Subcutaneous abdominal adipose tissue (tissue), 5 donors: Measurements from ENCODE around the gene CASTOR1.

ENCODE experiments used
- H3K27ac ChIP-seq: one replicate; pipeline ENCODE4 v1.7.0; 2013; ENCODE audit warnings: low read depth, mild to moderate bottlenecking, inconsistent platforms, low read length, moderate library complexity
- H3K27me3 ChIP-seq, 5 donors: one replicate each; pipeline ENCODE4 v1.7.0; 2013; ENCODE audit warnings: low read length in 5 of 5, inconsistent platforms in 1 of 5; ENCODE audit not compliant: control insufficient read depth in 5 of 5, insufficient read depth in 4 of 5
- H3K36me3 ChIP-seq, 5 donors: one replicate each; pipeline ENCODE4 v1.7.0; 2013; ENCODE audit warnings: low read length in 5 of 5; ENCODE audit not compliant: control insufficient read depth in 5 of 5, insufficient read depth in 5 of 5
- H3K4me1 ChIP-seq, 5 donors: one replicate each; pipeline ENCODE4 v1.7.0; 2013; ENCODE audit warnings: low read length in 5 of 5, mild to moderate bottlenecking in 3 of 5, moderate library complexity in 1 of 5; ENCODE audit not compliant: control insufficient read depth in 5 of 5, insufficient read depth in 5 of 5
- H3K4me3 ChIP-seq, 5 donors: one replicate each; pipeline ENCODE4 v1.7.0; 2013; ENCODE audit warnings: low read length in 5 of 5, low read depth in 1 of 5
- H3K9ac ChIP-seq, 5 donors: one replicate each; pipeline ENCODE4 v1.7.0; 2013; ENCODE audit warnings: low read length in 5 of 5, mild to moderate bottlenecking in 4 of 5, moderate library complexity in 3 of 5
- H3K9me3 ChIP-seq, 5 donors: one replicate each; pipeline ENCODE4 v1.7.0; 2013; ENCODE audit warnings: low read length in 5 of 5; ENCODE audit not compliant: control insufficient read depth in 5 of 5
- donor health status: healthy.
- donor health status: healthy.
- donor health status: healthy.
- donor health status: healthy.
- donor health status: healthy.

CASTOR1 gene

DNA sequence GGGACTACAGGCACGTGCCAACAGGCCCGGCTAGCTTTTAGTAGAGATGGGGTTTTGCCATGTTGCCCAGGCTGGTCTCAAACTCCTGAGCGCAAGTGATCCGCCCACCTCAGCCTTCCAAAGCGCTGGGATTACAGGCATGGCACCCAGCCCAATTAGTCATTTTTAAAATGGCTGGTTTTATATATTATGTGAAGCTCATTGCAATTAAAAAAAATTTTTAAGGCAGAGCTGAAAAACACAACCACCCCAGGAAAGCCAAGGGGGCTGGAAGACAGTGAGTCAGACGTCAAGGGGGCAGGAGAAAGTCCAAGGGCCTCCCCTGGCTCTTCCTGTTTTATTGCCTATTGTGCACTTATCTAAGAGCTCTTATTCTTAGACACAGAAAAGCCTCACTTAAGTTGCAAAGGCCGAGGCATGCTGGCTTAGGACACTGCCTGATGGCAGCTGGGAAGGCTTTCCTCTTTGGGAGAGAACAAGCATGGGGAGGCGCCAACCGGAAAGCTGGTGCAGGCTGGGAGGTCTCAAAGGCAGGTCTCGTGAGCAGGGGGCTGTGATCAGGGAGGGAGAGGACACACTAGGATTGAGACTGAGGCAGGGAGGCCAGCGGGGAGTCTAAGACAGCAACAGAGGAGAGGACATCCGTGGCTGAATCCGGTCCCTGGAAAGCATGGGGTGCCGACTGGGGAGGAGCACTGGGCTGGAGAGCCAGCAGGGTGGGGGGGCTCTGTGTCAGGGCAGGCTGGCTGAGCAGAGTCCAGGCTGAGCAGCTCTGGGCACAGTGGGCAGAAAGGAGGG lies 11.6 kb downstream of the CASTOR1 start:
- Histone ChIP-seq H3K4me1 (peaks cover 15 to 79% (median 68%) of the 10 kb centered on the region in 5 donors), H3K27me3 (no peaks in the 10 kb centered on the region), H3K9me3 (no peaks in the 10 kb centered on the region), H3K9ac (peak overlapping the region in 3 of 5 donors; percentile 32 to 56 (median 42)), H3K27ac (peak overlapping the region; percentile 54), H3K36me3 (no peaks in the 10 kb centered on the region), H3K4me3 (peak overlapping the region in 2 of 5 donors; percentile 19 to 45)

GRCh38 chr22:30276039-30276438 lies 13.3 kb downstream of the CASTOR1 start:
- Histone ChIP-seq H3K27me3 (no peaks in the 10 kb centered on the region), H3K27ac (peak overlapping the region; percentile 54), H3K4me1 (peaks cover 15 to 78% (median 68%) of the 10 kb centered on the region in 5 donors)

DNA sequence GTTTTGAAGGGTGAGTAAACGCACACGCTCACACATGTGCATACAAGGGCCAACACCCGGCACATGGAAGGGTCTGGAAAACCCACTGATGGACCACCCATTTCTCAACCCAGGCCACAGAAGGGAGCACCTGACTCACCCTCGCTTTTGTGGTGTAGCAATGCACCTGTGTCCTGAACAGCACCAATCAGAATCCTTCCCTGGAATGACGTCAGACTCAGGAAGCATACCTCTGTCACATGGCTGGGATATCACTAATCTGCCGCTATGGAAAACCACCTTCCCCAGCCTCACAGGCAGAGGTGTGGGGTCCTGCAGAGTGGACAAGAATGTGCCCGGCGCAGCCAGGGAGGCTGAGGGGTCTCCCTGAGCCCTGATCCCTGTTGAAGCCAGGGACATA lies 13.7 kb downstream of the CASTOR1 start:
- peak overlapping the region; percentile 54 for H3K27ac ChIP-seq
- no peaks in the 10 kb centered on the region for H3K27me3 ChIP-seq
- H3K4me3 ChIP-seq: no peak overlapping the region
- H3K9ac ChIP-seq: no peak overlapping the region
- no peaks in the 10 kb centered on the region for H3K36me3 ChIP-seq
- peaks cover 15 to 78% (median 68%) of the 10 kb centered on the region in 5 donors for H3K4me1 ChIP-seq
- H3K9me3 ChIP-seq: no peaks in the 10 kb centered on the region

More at GRCh38 chr22:30276039-30276438, 13.3 kb downstream of the CASTOR1 start:
- Histone ChIP-seq H3K9ac (no peak overlapping the region), H3K4me3 (no peak overlapping the region), H3K36me3 (no peaks in the 10 kb centered on the region), H3K9me3 (no peaks in the 10 kb centered on the region)

DNA sequence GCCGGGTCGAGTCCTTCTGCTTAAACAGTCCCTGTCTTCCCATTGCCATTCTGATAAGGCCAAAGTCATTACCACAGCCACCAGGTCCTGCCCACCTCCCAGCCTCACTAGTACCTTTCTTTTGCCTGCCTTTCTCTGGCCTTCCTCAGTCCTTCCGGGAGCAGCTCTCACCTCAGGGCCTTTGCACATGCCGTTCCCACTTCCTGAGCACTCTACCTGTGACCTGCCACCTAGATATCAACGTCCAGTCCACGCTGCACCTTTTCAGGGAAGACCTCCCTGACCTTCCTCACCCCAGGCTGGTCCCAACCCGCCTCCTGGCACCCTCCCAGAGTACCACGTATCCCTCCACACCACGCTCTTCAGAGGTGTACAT lies 14.9 kb downstream of the CASTOR1 start:
- no peaks in the 10 kb centered on the region for H3K9me3 ChIP-seq
- H3K27me3 ChIP-seq: no peaks in the 10 kb centered on the region
- H3K4me1 ChIP-seq: peaks cover 12 to 71% (median 60%) of the 10 kb centered on the region in 5 donors
- no peak overlapping the region for H3K9ac ChIP-seq
- H3K4me3 ChIP-seq: no peak overlapping the region
- H3K36me3 ChIP-seq: no peaks in the 10 kb centered on the region
- peak overlapping the region; percentile 54 for H3K27ac ChIP-seq

DNA sequence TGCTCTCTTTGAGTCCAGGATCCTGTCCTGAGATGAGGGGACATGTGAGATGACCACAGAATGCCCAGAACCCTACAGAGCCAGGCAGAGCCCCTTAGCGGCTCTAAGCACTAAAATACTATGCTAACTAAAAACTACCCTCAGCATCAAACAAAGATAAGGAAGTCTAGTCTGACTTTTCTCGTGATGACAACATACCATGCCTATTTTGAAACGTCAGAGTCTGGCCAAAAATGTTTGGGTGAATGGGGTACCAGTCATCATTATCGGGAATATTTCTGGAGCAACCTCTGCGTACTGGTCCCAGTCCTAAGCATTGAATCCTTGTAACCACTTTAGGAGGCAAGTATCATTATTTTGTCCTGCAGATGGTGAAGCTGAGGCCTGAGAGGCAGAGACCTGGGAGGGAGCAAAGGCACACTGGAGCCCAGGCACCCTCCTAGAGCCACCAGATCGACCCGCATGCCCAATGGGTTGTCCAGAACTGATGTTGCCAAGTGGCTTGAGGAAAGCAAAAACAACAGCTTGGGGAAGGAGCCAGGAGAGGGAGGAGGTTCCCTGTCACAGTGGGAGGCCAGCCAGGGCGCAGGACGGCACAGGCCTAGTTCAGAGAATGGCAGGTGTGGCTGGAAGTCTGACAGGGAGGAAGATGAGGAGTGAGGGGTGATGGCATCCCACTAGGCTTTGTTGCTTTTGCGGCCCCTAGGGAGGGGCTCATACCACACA lies 15.4 kb downstream of the CASTOR1 start:
- peak overlapping the region; percentile 27 for H3K27ac ChIP-seq
- H3K4me1 ChIP-seq: peaks cover 8 to 65% (median 54%) of the 10 kb centered on the region in 5 donors
- H3K36me3 ChIP-seq: no peaks in the 10 kb centered on the region
- no peaks in the 10 kb centered on the region for H3K9me3 ChIP-seq
- no peaks in the 10 kb centered on the region for H3K27me3 ChIP-seq
- H3K4me3 ChIP-seq: no peak overlapping the region
- no peak overlapping the region for H3K9ac ChIP-seq

GRCh38 chr22:30272781-30273601 lies 16.3 kb downstream of the CASTOR1 start:
- peaks cover 8 to 61% (median 46%) of the 10 kb centered on the region in 5 donors for H3K4me1 ChIP-seq
- no peak overlapping the region for H3K27ac ChIP-seq
- H3K36me3 ChIP-seq: no peaks in the 10 kb centered on the region

DNA sequence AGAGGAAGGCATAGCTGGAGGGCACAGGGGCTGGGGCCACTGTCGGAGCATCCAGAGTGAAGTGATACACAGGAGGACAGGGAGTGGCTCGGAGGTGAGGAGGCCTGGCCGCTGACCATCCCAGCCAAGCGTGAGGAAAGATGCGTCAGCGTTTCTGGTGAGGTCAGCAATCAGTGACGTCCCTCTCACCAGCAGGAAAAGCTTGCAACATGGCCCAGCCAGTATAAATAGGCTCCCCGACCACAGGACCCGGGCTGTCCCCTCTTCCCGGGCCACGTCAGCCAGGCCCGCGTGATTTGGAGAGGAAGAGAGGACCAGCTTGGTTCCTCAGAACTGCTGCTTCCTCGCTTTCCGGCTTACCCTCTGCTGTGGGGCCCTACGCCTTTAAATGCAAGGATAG lies 18.5 kb downstream of the CASTOR1 start:
- H3K4me1 ChIP-seq: peaks cover 3 to 56% (median 29%) of the 10 kb centered on the region in 5 donors
- H3K36me3 ChIP-seq: no peaks in the 10 kb centered on the region
- H3K9me3 ChIP-seq: no peaks in the 10 kb centered on the region
- H3K27ac ChIP-seq: peak overlapping the region; percentile 58
- peaks cover 0 to 3% (median 0%) of the 10 kb centered on the region in 5 donors for H3K27me3 ChIP-seq
- H3K9ac ChIP-seq: peak overlapping the region in 2 of 5 donors; percentile 32 to 38
- H3K4me3 ChIP-seq: no peak overlapping the region

More at GRCh38 chr22:30272781-30273601, 16.3 kb downstream of the CASTOR1 start:
- Histone ChIP-seq H3K27me3 (no peaks in the 10 kb centered on the region), H3K9ac (no peak overlapping the region), H3K9me3 (no peaks in the 10 kb centered on the region), H3K4me3 (no peak overlapping the region)

- no peak overlapping the region for H3K4me3 ChIP-seq
- peaks cover 0 to 54% (median 6%) of the 10 kb centered on the region in 5 donors for H3K4me1 ChIP-seq
- H3K9me3 ChIP-seq: no peaks in the 10 kb centered on the region
- no peaks in the 10 kb centered on the region for H3K36me3 ChIP-seq
- H3K27me3 ChIP-seq: peaks cover 0 to 5% (median 0%) of the 10 kb centered on the region in 5 donors
- no peak overlapping the region for H3K27ac ChIP-seq
- no peak overlapping the region for H3K9ac ChIP-seq
These were observed 21.0 kb downstream of the CASTOR1 start for GRCh38 chr22:30268331-30268730.

GRCh38 chr22:30267382-30268302 lies 21.7 kb downstream of the CASTOR1 start:
- Histone ChIP-seq H3K27me3 (peaks cover 0 to 7% (median 0%) of the 10 kb centered on the region in 5 donors), H3K27ac (no peak overlapping the region), H3K4me3 (peak overlapping the region in 2 of 5 donors; percentile 26 to 38), H3K9me3 (no peaks in the 10 kb centered on the region), H3K9ac (no peak overlapping the region), H3K4me1 (peaks cover 0 to 53% (median 7%) of the 10 kb centered on the region in 5 donors), H3K36me3 (no peaks in the 10 kb centered on the region)
